ENCODE data around the gene YTHDC1. TPM values are rescaled to one million over a fixed set of nuclear protein-coding genes. Genes with fewer than 3 reads are reported as not detected.

Gene YTHDC1
- total and polyA plus RNA-seq, 2 of the 13 experiments (the other 11 are each of a cell fraction or from before 2014, with no cell fraction given), result 37.3 to 56.8 TPM

GRCh38 chr4:68365068-68365467, 15.2 kb upstream of the YTHDC1 start (continued):
- TF ChIP-seq ZNF225 (CRISPR knock-in tag; IDR thresholded peaks at IDR 0.05), result no peak
- TF ChIP-seq, protein P1, sequence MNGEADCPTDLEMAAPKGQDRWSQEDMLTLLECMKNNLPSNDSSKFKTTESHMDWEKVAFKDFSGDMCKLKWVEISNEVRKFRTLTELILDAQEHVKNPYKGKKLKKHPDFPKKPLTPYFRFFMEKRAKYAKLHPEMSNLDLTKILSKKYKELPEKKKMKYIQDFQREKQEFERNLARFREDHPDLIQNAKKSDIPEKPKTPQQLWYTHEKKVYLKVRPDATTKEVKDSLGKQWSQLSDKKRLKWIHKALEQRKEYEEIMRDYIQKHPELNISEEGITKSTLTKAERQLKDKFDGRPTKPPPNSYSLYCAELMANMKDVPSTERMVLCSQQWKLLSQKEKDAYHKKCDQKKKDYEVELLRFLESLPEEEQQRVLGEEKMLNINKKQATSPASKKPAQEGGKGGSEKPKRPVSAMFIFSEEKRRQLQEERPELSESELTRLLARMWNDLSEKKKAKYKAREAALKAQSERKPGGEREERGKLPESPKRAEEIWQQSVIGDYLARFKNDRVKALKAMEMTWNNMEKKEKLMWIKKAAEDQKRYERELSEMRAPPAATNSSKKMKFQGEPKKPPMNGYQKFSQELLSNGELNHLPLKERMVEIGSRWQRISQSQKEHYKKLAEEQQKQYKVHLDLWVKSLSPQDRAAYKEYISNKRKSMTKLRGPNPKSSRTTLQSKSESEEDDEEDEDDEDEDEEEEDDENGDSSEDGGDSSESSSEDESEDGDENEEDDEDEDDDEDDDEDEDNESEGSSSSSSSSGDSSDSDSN (CRISPR knock-in tag; IDR thresholded peaks at IDR 0.05), result no peak
- no peak for TF ChIP-seq ATF5 (CRISPR knock-in tag; IDR thresholded peaks at IDR 0.05; ENCODE audit: low read depth)
- no peak for TF ChIP-seq ZSCAN31 (CRISPR knock-in tag; IDR thresholded peaks at IDR 0.05; ENCODE audit: low read depth)
- TF ChIP-seq ZNF510 (CRISPR knock-in tag; IDR thresholded peaks at IDR 0.05; ENCODE audit: low read depth), result no peak
- no peak for TF ChIP-seq KDM2A (CRISPR knock-in tag; IDR thresholded peaks at IDR 0.05; ENCODE audit: borderline replicate concordance, low read depth)
- TF ChIP-seq, protein P2, sequence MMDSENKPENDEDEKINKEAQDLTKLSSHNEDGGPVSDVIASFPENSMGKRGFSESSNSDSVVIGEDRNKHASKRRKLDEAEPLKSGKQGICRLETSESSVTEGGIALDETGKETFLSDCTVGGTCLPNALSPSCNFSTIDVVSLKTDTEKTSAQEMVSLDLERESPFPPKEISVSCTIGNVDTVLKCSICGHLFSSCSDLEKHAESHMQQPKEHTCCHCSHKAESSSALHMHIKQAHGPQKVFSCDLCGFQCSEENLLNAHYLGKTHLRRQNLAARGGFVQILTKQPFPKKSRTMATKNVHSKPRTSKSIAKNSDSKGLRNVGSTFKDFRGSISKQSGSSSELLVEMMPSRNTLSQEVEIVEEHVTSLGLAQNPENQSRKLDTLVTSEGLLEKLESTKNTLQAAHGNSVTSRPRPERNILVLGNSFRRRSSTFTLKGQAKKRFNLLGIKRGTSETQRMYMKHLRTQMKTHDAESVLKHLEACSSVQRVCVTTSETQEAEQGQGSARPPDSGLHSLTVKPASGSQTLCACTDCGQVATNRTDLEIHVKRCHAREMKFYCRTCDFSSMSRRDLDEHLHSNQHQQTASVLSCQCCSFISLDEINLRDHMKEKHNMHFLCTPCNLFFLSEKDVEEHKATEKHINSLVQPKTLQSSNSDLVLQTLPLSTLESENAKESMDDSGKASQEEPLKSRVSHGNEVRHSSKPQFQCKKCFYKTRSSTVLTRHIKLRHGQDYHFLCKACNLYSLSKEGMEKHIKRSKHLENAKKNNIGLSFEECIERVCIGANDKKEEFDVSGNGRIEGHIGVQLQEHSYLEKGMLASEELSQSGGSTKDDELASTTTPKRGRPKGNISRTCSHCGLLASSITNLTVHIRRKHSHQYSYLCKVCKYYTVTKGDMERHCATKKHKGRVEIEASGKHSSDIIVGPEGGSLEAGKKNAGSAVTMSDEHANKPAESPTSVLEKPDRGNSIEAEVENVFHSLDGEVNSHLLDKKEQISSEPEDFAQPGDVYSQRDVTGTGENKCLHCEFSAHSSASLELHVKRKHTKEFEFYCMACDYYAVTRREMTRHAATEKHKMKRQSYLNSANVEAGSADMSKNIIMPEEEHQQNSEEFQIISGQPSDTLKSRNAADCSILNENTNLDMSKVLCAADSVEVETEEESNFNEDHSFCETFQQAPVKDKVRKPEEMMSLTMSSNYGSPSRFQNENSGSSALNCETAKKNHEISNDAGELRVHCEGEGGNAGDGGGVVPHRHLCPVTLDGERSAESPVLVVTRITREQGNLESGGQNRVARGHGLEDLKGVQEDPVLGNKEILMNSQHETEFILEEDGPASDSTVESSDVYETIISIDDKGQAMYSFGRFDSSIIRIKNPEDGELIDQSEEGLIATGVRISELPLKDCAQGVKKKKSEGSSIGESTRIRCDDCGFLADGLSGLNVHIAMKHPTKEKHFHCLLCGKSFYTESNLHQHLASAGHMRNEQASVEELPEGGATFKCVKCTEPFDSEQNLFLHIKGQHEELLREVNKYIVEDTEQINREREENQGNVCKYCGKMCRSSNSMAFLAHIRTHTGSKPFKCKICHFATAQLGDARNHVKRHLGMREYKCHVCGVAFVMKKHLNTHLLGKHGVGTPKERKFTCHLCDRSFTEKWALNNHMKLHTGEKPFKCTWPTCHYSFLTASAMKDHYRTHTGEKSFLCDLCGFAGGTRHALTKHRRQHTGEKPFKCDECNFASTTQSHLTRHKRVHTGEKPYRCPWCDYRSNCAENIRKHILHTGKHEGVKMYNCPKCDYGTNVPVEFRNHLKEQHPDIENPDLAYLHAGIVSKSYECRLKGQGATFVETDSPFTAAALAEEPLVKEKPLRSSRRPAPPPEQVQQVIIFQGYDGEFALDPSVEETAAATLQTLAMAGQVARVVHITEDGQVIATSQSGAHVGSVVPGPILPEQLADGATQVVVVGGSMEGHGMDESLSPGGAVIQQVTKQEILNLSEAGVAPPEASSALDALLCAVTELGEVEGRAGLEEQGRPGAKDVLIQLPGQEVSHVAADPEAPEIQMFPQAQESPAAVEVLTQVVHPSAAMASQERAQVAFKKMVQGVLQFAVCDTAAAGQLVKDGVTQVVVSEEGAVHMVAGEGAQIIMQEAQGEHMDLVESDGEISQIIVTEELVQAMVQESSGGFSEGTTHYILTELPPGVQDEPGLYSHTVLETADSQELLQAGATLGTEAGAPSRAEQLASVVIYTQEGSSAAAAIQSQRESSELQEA (CRISPR knock-in tag; IDR thresholded peaks at IDR 0.05; ENCODE audit: not compliant biosample characterization), result no peak
- no peak for TF ChIP-seq ZSCAN5A (CRISPR knock-in tag; IDR thresholded peaks at IDR 0.05; ENCODE audit: borderline replicate concordance)
